Kidney (tissue), 14 donors: ENCODE results near the gene LAMA1. TPM values are rescaled to one million over a fixed set of nuclear protein-coding genes. Genes with fewer than 3 reads are reported as not detected.

Experiments
- DNase-seq, 5 donors: peaks; one replicate each; pipeline ENCODE4 v3.0.0-alpha.2; 2013 to 2020
- FAIRE-seq: peaks from 2 replicates; lab custom pipeline; 2012; peaks lifted over from hg19 to GRCh38; lab: Jason Lieb, UNC
- H3K27ac ChIP-seq, 2 donors: one replicate each; pipeline ENCODE4 v1.7.0; 2013; ENCODE audit warnings: low read depth in 2 of 2, low read length in 2 of 2, inconsistent platforms in 1 of 2
- H3K27me3 ChIP-seq: one replicate; pipeline ENCODE4 v1.7.1; 2013; ENCODE audit warnings: low read length, inconsistent platforms; ENCODE audit not compliant: control insufficient read depth, insufficient read depth
- H3K36me3 ChIP-seq, 3 donors: one replicate each; pipeline versions ENCODE4 v1.7.0 to v1.7.1; 2013; ENCODE audit warnings: low read length in 3 of 3, control low read depth in 1 of 3, inconsistent platforms in 1 of 3; ENCODE audit not compliant: insufficient read depth in 3 of 3, control insufficient read depth in 2 of 3
- H3K4me1 ChIP-seq, 3 donors: one replicate each; pipeline versions ENCODE4 v1.7.0 to v1.7.1; 2013; ENCODE audit warnings: low read length in 3 of 3, inconsistent platforms in 1 of 3, low read depth in 1 of 3; ENCODE audit not compliant: control insufficient read depth in 2 of 3, insufficient read depth in 2 of 3
- H3K4me3 ChIP-seq, 3 donors: one replicate each; pipeline versions ENCODE4 v1.7.0 to v1.8.1; 2013; ENCODE audit warnings: low read length in 3 of 3, control low read depth in 1 of 3, inconsistent platforms in 1 of 3
- H3K9ac ChIP-seq, 3 donors: one replicate each; pipeline versions ENCODE4 v1.7.0 to v1.7.1; 2013; ENCODE audit warnings: low read length in 3 of 3, control low read depth in 1 of 3, inconsistent platforms in 1 of 3
- H3K9me3 ChIP-seq, 3 donors: one replicate each; pipeline versions ENCODE4 v1.7.0 to v1.7.1; 2013; ENCODE audit warnings: low read length in 3 of 3, control low read depth in 1 of 3, inconsistent platforms in 1 of 3; ENCODE audit not compliant: control insufficient read depth in 2 of 3, insufficient read depth in 1 of 3
- CTCF ChIP-seq: IDR thresholded peaks from 3 replicates; pipeline ENCODE4 v1.5.1; 2012; ENCODE audit warnings: mild to moderate bottlenecking, moderate library complexity, borderline replicate concordance; ENCODE audit not compliant: insufficient read depth; ENCODE audit errors: extremely low read depth
- intact Hi-C: fragments of 100-400 bp; cut with DNase I; formaldehyde crosslinking; loops from one replicate; pipeline ENCODE4 v1.11.1; 2022
- polyA plus RNA-seq: library from polyadenylated mRNA; stranded (reverse); fragments of 350-450 nt; fragmentation: Illumina TruSeq; extraction: RNeasy Lipid Tissue Mini Kit (QIAGEN cat#74804); gene quantifications from one replicate; pipeline ENCODE4 v1.2.3, GENCODE V29; 2014; ENCODE audit warnings: low read depth, low replicate concordance; ENCODE audit not compliant: insufficient read depth
- total RNA-seq: library from RNA; stranded (reverse); fragmentation: NEBNext Ultra II Directional; extraction: Animal tissue kit (Norgen Biotek cat#: 25700); gene quantifications from one replicate; pipeline ENCODE4 v1.2.1, GENCODE V29; 2021
- donor health status: control.
- donor health status: control.
- donor health status: control.
- donor health status: control.
- donor health status: control.
- donor health status: DM: yes; HTN: yes; CAD: no.
- donor health status: Normal renal cell carcinoma (clear cell type).

Gene LAMA1
- total and polyA plus RNA-seq, 2 donors from 2014 or later, result 10.7 to 14.1 TPM

GRCh38 chr18:7034924-7035323, 82.7 kb downstream of the LAMA1 start:
- Histone ChIP-seq H3K36me3 (no peaks in the 10 kb centered on the region), H3K9me3 (no peaks in the 10 kb centered on the region), H3K4me3 (no peak overlapping the region), H3K4me1 (peaks cover 0 to 4% (median 0%) of the 10 kb centered on the region in 3 donors), H3K9ac (no peak overlapping the region), H3K27ac (no peak overlapping the region), H3K27me3 (no peaks in the 10 kb centered on the region)
- TF ChIP-seq CTCF, result no peak
- FAIRE-seq, result no peak
- intact Hi-C loops, result loop anchor here (10.0 kb wide), 1 partner anchor 140 kb away; no protein-coding TSS in a partner anchor
- DNase-seq, result no peak

GRCh38 chr18:7032537-7032936, 85.1 kb downstream of the LAMA1 start:
- Histone ChIP-seq H3K9me3 (no peaks in the 10 kb centered on the region), H3K4me1 (no peaks in the 10 kb centered on the region), H3K4me3 (no peak overlapping the region), H3K27ac (no peak overlapping the region), H3K36me3 (no peaks in the 10 kb centered on the region), H3K9ac (no peak overlapping the region), H3K27me3 (no peaks in the 10 kb centered on the region)
- TF ChIP-seq CTCF, result no peak
- FAIRE-seq, result no peak
- no peak for DNase-seq
- intact Hi-C loops, result loop anchor here (10.0 kb wide), 1 partner anchor 142 kb away; no protein-coding TSS in a partner anchor

- DNase-seq (no peak), FAIRE-seq (no peak)
- intact Hi-C loops, result no loop called here
- Histone ChIP-seq H3K9me3 (no peaks in the 10 kb centered on the region), H3K9ac (no peak overlapping the region), H3K4me1 (no peaks in the 10 kb centered on the region), H3K27ac (no peak overlapping the region), H3K27me3 (no peaks in the 10 kb centered on the region), H3K4me3 (no peak overlapping the region), H3K36me3 (no peaks in the 10 kb centered on the region)
- TF ChIP-seq CTCF, result no peak
Measured at GRCh38 chr18:7028625-7029024, 89.0 kb downstream of the LAMA1 start.

GRCh38 chr18:7025194-7025593, 92.4 kb downstream of the LAMA1 start:
- H3K27ac ChIP-seq, result no peak overlapping the region
- intact Hi-C loops, result no loop called here
- no peaks in the 10 kb centered on the region for H3K36me3 ChIP-seq
- H3K4me1 ChIP-seq, result no peaks in the 10 kb centered on the region
- FAIRE-seq, result no peak
- no peak for TF ChIP-seq CTCF
- H3K9me3 ChIP-seq, result no peaks in the 10 kb centered on the region
- no peak overlapping the region for H3K4me3 ChIP-seq
- DNase-seq, result no peak
- no peak overlapping the region for H3K9ac ChIP-seq
- no peaks in the 10 kb centered on the region for H3K27me3 ChIP-seq
